Lung (tissue), 12 donors: ENCODE measurements around the gene SPSB4. TPM values are rescaled to one million over a fixed set of nuclear protein-coding genes. Genes with fewer than 3 reads are reported as not detected.

Experiments
- ATAC-seq: fragments of 200-7000 bp; cut with Tn5 transposase; one replicate; pipeline ENCODE4 v1.9.1; 2020; ENCODE audit warnings: moderate number of reproducible peaks; ENCODE audit not compliant: insufficient read depth, low FRiP score
- DNase-seq, 3 donors: peaks; one replicate each; pipeline ENCODE4 v3.0.0-alpha.2; 2013 to 2017
- H3K27ac ChIP-seq, 2 donors: one replicate each; pipeline ENCODE4 v1.5.1; 2013; ENCODE audit warnings: mild to moderate bottlenecking in 2 of 2, moderate library complexity in 2 of 2, control low read depth in 1 of 2, inconsistent platforms in 1 of 2, low read depth in 1 of 2, low read length in 1 of 2
- H3K27me3 ChIP-seq, 3 donors: one replicate each; pipeline ENCODE4 v1.5.1; 2013; ENCODE audit warnings: low read length in 2 of 3; ENCODE audit not compliant: control insufficient read depth in 3 of 3, insufficient read depth in 3 of 3
- H3K36me3 ChIP-seq, 4 donors: one replicate each; pipeline ENCODE4 v1.5.1; 2013; ENCODE audit warnings: low read length in 4 of 4, mild to moderate bottlenecking in 1 of 4, moderate library complexity in 1 of 4; ENCODE audit not compliant: control insufficient read depth in 4 of 4, insufficient read depth in 4 of 4
- H3K4me1 ChIP-seq, 5 donors: one replicate each; pipeline ENCODE4 v1.5.1; 2013; ENCODE audit warnings: low read length in 5 of 5, mild to moderate bottlenecking in 2 of 5, moderate library complexity in 1 of 5; ENCODE audit not compliant: control insufficient read depth in 5 of 5, insufficient read depth in 5 of 5
- H3K4me3 ChIP-seq: one replicate; pipeline ENCODE4 v1.5.1; 2013; ENCODE audit warnings: mild to moderate bottlenecking, control low read depth, moderate library complexity
- H3K9ac ChIP-seq, 2 donors: one replicate each; pipeline ENCODE4 v1.5.1; 2013; ENCODE audit warnings: low read length in 2 of 2, control low read depth in 1 of 2; ENCODE audit not compliant: insufficient read depth in 1 of 2
- H3K9me3 ChIP-seq, 4 donors: one replicate each; pipeline ENCODE4 v1.5.1; 2013; ENCODE audit warnings: low read length in 3 of 4, mild to moderate bottlenecking in 1 of 4, moderate library complexity in 1 of 4; ENCODE audit not compliant: control insufficient read depth in 4 of 4, insufficient read depth in 3 of 4
- WGBS, 2 donors: extraction: QIAGEN DNeasy Blood & Tissue Kit; methylation state at CpG; one replicate each; pipeline ENCODE4 v1.1.7; 2013; 5-methylcytosine and 5-hydroxymethylcytosine counted together
- polyA plus RNA-seq, 2 donors: library from polyadenylated mRNA; stranded (reverse); fragments of 200-250 nt; gene quantifications; one replicate each; pipeline ENCODE4 v1.2.1, GENCODE V29; 2013
- total RNA-seq, 2 donors: library from RNA; depleted of rRNA in 1 of 2; stranded (reverse); fragments of >200 nt in 1 of 2; gene quantifications; one replicate each; pipeline ENCODE4 v1.2.1, GENCODE V29; 2014 to 2021
- TF ChIP-seq, protein P1 (sequence below): IDR thresholded peaks from 2 replicates; pipeline ENCODE4 v1.5.1; 2012; ENCODE audit warnings: mild to moderate bottlenecking; ENCODE audit errors: control extremely low read depth, extremely low read depth
- donor health status: control.
- donor health status: control.
- donor health status: Bipolar disorder and iron deficiency.
- donor health status: healthy.
- donor health status: DM: yes; HTN: yes; CAD: no.

The SPSB4 gene
- total and polyA plus RNA-seq, 4 donors = 0.25 to 4.4 (median 1.5) TPM

DNA sequence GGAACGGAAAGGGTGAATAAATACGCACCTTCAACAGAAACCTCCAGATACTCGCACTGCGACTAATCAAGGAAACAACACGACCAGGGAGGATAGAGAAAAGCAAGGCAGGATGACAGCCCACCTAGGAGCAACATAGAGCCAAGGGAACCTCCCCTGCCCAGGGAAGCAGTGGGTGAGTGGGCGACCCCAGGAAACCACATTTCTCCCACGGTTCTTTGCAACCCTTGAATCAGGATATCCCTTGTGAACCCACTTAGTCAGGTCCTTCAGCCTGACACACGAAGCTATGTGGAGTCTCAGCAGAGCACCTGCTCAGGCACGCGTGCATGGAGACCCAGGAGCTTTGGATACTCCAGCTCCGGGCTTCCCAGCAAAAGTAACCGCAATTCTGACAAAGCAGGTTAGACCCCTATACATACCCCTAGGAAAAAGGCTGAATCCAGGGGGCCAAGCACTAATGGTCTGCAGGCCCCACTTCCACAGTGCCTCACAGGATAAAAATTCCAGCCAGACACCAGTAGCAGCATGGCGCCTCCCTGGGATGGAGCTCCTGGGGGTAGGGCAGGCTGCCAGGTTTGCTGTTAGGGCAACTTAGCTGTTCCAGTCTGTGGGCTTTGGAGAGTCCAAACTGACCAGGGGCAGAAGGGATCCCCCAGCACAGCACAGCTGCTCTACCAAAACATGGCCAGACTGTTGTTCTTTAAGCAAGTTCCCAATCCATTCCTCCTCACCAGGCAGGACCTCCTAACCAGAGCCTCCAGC is 142.1 kb downstream of the SPSB4 start:
- TF ChIP-seq, protein P1, sequence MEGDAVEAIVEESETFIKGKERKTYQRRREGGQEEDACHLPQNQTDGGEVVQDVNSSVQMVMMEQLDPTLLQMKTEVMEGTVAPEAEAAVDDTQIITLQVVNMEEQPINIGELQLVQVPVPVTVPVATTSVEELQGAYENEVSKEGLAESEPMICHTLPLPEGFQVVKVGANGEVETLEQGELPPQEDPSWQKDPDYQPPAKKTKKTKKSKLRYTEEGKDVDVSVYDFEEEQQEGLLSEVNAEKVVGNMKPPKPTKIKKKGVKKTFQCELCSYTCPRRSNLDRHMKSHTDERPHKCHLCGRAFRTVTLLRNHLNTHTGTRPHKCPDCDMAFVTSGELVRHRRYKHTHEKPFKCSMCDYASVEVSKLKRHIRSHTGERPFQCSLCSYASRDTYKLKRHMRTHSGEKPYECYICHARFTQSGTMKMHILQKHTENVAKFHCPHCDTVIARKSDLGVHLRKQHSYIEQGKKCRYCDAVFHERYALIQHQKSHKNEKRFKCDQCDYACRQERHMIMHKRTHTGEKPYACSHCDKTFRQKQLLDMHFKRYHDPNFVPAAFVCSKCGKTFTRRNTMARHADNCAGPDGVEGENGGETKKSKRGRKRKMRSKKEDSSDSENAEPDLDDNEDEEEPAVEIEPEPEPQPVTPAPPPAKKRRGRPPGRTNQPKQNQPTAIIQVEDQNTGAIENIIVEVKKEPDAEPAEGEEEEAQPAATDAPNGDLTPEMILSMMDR = no peak
- DNase-seq = no peak
- no peaks in the 10 kb centered on the region for H3K27me3 ChIP-seq
- H3K9ac ChIP-seq = no peak overlapping the region
- H3K4me1 ChIP-seq = no peaks in the 10 kb centered on the region
- H3K4me3 ChIP-seq = no peak overlapping the region
- peaks cover 0 to 1% (median 0%) of the 10 kb centered on the region in 4 donors for H3K9me3 ChIP-seq
- H3K36me3 ChIP-seq = no peaks in the 10 kb centered on the region
- WGBS, 2 donors = 72 to 76% methylated on average over 13 of the region's 13 CpGs
- no peak overlapping the region for H3K27ac ChIP-seq
- ATAC-seq = no peak

Other genes starting within 250 kb of the SPSB4 start
- 100 to 1,000 TPM in 1 of 2 donors, 10 to 100 TPM in 1; 66.8 to 289 TPM for gene SLC25A36, start 109.5 kb upstream of the SPSB4 start, total RNA-seq
- gene SLC25A36, start 109.5 kb upstream of the SPSB4 start, polyA plus RNA-seq = 10 to 100 TPM; 16.9 to 43.6 TPM
- 10 to 100 TPM in 1 of 2 donors, 1 to 10 TPM in 1; 8.5 to 17.8 TPM for gene PXYLP1, start 180.5 kb downstream of the SPSB4 start, total RNA-seq
- 1 to 10 TPM; 6.3 TPM for gene PXYLP1, start 180.5 kb downstream of the SPSB4 start, polyA plus RNA-seq